ENCODE measurements around the gene SCUBE2.

SCUBE2 gene

GRCh38 chr11:9126636-9127035 lies 35.2 kb upstream of the SCUBE2 start:
- Histone ChIP-seq H3K27me3 (no peaks in the 10 kb centered on the region), H3K9me3 (no peaks in the 10 kb centered on the region), H3K4me1 (ENCODE audit: control insufficient read depth in 1 of 2, insufficient read depth in 1 of 2, low read depth in 1 of 2, low read length in 1 of 2) (no peaks in the 10 kb centered on the region), H3K4me3 (ENCODE audit: low read depth in 1 of 2, low read length in 1 of 2) (no peak overlapping the region), H3K27ac (no peak overlapping the region), H3K36me3 (peaks cover 1% of the 10 kb centered on the region)
- TF ChIP-seq CTCF (IDR thresholded peaks at IDR 0.05), result no peak

GRCh38 chr11:9125185-9125886 lies 33.9 kb upstream of the SCUBE2 start:
- Histone ChIP-seq H3K9me3 (no peaks in the 10 kb centered on the region), H3K27ac (no peak overlapping the region), H3K36me3 (no peaks in the 10 kb centered on the region), H3K4me1 (ENCODE audit: control insufficient read depth in 1 of 2, insufficient read depth in 1 of 2, low read depth in 1 of 2, low read length in 1 of 2) (no peaks in the 10 kb centered on the region), H3K27me3 (no peaks in the 10 kb centered on the region), H3K4me3 (ENCODE audit: low read depth in 1 of 2, low read length in 1 of 2) (no peak overlapping the region)
- no peak for TF ChIP-seq CTCF (IDR thresholded peaks at IDR 0.05)

GRCh38 chr11:9123595-9124304 lies 32.4 kb upstream of the SCUBE2 start:
- Histone ChIP-seq H3K9me3 (no peaks in the 10 kb centered on the region), H3K36me3 (no peaks in the 10 kb centered on the region), H3K27ac (no peak overlapping the region), H3K4me3 (ENCODE audit: low read depth in 1 of 2, low read length in 1 of 2) (no peak overlapping the region), H3K4me1 (ENCODE audit: control insufficient read depth in 1 of 2, insufficient read depth in 1 of 2, low read depth in 1 of 2, low read length in 1 of 2) (no peaks in the 10 kb centered on the region), H3K27me3 (no peaks in the 10 kb centered on the region)
- TF ChIP-seq CTCF (IDR thresholded peaks at IDR 0.05), result no peak

GRCh38 chr11:9121469-9121796 lies 30.0 kb upstream of the SCUBE2 start:
- H3K9me3 ChIP-seq, result no peaks in the 10 kb centered on the region
- H3K4me3 ChIP-seq (ENCODE audit: low read depth in 1 of 2, low read length in 1 of 2), result no peak overlapping the region
- no peak overlapping the region for H3K27ac ChIP-seq
- TF ChIP-seq CTCF (IDR thresholded peaks at IDR 0.05), result no peak
- no peaks in the 10 kb centered on the region for H3K36me3 ChIP-seq
- H3K27me3 ChIP-seq, result no peaks in the 10 kb centered on the region
- H3K4me1 ChIP-seq (ENCODE audit: control insufficient read depth in 1 of 2, insufficient read depth in 1 of 2, low read depth in 1 of 2, low read length in 1 of 2), result no peaks in the 10 kb centered on the region

- Histone ChIP-seq H3K36me3 (no peaks in the 10 kb centered on the region), H3K9me3 (no peaks in the 10 kb centered on the region), H3K27me3 (no peaks in the 10 kb centered on the region), H3K4me1 (ENCODE audit: control insufficient read depth in 1 of 2, insufficient read depth in 1 of 2, low read depth in 1 of 2, low read length in 1 of 2) (no peaks in the 10 kb centered on the region), H3K27ac (no peak overlapping the region), H3K4me3 (ENCODE audit: low read depth in 1 of 2, low read length in 1 of 2) (no peak overlapping the region)
- TF ChIP-seq CTCF (IDR thresholded peaks at IDR 0.05), result no peak
Observed at GRCh38 chr11:9120664-9121468, 29.5 kb upstream of the SCUBE2 start.

All from neutrophil (primary cell).